Measurements from ENCODE around the gene TCP10L.
"Not testable (repeated sequence)": the region's sequence is repeated elsewhere in the genome, so short reads cannot be mapped to it uniquely, and the experiment has no call there.

The TCP10L gene

DNA sequence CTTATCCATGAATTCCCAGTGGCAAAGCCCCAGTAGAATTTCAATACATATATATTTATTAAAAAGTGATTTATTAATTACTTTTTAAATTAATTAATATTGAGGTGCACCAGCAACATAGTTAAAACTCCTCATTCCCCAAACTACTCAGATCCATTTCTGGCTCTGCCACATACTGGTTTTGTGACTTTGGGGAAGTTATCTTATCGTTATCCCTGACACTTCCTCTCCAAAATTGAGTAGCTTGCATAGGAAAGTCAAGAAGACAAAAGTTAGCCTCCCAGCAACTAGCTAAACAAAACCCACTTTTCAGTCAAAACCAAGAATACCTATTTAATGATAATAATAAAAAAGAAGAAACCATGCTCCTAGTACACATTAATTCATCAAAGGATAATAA is 35.9 kb downstream of the TCP10L start:
- DNase-seq: no peak

DNA sequence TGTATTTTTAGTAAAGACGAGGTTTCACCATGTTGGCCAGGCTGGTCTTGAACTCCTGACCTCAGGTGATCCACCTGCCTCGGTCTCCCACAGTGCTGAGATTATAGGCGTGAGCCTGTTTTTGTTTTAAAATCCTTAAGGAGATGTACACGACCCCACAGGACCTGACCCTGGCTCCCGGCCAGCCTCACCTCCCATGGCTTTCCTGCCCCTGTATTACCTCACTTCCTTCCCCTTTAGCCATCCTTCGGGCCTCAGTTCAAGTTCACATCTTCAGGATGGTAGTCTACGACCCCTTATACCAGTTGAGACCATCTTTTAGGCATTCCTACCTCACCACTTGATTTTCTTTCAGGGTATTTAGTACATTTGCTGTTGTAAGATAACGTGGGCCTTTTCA is 36.3 kb downstream of the TCP10L start:
- DNase-seq: no peak

DNA sequence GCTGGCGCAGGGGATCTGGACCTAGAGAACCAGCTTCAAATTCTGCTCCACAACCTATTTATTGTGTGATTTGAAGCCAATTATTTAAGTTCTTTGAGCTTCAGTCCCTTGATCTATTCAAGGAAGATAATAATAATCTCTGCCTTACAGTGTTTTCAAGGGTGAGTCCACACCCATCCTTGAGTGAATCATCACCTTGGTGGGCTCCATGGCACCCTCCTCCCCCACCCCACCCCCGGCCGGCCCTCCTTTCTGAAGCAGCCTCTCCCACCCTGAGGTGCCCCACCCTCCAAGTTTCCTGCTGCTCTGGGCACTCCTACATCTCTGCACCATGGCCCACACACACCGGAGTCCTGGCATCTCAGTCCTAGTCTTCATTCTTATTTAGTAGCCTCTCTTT is 38.3 kb downstream of the TCP10L start:
- DNase-seq: no peak

DNA sequence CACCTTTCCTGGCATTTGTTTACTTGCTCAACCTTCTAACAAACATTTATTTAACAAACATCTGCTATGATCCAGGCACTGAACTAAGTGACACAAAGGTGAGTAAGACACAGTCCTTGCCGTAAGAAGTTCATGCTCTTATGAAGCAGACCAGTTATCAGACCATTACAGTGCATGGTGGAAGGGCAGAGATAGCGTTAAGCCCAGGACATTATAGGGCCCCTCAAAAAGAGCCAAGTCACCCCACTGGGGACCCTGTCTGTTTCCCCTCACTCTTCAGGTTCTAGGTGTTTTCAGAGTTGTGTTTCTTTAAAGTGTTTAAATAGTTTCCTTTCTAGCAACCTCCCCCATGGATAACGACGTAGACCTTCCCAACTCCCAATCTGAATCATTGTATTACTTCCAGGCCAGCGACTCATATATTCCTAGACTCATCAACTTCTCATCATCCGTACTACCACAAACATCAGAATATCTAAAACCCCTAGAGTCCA is 39.3 kb downstream of the TCP10L start:
- DNase-seq: no peak

DNA sequence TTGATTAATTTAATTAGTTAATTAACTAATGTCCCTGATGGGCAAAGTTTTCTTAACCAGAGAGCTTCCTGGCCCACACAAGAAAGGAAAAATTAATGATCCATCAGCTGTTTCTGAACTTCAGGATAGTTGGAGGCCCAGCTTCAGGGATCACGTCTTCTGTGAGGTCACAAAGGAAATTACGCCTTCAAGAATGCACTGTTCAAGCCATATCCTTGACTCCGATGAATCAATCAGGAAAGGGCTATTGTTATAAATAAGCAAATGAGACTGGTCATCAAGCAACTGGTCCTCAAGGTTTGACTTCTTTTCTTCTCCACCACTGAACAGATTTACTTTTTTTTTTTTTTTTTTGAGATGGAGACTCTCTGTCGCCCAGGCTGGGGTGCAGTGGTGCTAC is 40.6 kb downstream of the TCP10L start:
- DNase-seq: no peak

DNA sequence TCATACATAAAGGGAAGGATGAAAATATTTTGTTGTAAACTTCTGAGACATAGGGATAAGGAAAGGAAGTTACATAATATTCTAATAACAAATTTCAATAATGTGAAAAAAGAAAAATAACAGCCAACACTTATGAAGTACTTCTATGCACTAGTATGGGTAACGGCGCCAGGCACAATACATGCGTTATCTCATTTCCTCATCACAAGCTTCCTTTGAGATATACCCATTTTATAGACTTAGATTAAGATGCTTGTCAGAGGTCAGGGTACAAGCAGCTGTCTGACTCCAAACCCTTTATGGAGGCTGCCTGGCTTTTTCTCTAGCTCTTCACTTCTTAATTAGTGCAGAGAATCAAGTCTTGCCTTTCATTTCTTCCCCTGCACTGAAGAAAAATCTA is 41.3 kb downstream of the TCP10L start:
- DNase-seq: no peak

DNA sequence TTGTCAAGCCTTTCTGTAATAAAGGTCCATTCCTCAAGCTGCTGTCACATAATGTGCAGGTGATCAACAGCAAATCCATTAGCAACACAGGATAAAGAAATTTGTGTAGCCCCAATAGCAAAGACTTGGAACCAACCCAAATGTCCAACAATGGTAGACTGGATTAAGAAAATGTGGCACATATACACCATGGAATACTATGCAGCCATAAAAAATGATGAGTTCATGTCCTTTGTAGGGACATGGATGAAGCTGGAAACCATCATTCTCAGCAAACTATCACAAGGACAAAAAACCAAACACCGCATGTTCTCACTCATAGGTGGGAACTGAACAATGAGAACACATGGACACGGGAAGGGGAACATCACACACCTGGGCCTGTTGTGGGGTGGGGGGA is 42.3 kb downstream of the TCP10L start:
- DNase-seq: not testable (repeated sequence)

DNA sequence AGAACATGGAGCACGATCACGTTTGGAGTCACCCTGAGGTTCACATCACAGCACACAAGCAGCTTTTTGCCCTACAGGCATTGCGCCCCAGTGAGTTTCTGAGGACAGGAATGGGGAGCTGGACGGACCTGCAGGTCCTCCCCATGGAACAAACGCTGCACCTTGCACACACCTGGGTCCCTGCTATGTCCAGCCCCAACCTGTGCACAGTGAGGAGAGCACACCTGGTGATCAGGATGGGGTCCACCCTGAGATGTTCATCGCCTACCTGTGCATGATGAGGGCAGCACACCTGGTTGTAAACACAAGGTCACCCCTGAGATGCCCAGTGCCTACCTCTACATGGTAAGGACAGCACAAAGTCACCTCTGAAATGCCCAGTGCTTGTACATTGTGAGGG is 45.9 kb downstream of the TCP10L start:
- DNase-seq: no peak

DNA sequence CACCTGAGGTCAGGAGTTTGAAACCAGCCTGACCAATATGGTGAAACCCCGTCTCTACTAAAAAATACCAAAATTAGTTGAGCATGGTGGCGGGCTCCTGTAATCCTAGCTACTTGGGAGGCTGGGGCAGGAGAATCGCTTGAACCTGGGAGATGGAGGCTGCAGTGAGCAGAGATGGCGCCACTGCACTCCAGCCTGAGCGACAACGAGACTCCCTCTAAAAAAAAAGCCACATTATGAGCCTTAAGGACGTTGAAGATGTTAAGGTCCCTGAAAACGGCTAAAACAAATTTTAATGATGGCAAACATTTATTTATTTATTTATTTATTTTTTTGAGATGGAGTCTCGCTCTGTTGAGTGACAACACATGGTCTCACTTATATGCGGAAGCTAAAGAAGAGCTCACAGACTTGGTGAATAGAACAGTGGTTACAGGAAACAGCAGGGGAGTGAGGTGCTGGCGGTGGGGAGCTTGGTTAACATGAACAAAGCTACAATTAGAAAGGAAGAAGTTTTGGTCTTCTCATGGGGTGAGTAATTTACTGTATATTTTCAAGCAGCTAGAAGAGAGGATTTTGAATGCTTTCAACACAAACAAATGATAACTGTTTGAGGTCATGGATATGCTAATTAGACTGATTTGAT is 47.1 kb downstream of the TCP10L start:
- DNase-seq: no peak

DNA sequence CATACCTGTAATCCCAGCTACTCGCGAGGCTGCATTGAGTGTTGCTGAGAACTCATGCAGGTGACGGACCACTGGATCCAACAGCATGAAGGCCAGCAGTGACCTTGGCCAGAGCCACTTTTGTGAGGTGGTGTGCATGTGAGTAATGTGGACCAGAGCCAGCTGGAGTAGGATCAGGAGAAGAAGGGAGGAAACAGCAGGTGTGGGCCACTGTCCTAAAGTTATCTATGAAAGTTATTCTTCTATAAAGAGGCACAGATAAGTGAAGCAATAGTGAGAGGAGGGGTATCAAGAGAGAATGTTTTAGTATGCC is 47.8 kb downstream of the TCP10L start:
- DNase-seq: no peak

DNA sequence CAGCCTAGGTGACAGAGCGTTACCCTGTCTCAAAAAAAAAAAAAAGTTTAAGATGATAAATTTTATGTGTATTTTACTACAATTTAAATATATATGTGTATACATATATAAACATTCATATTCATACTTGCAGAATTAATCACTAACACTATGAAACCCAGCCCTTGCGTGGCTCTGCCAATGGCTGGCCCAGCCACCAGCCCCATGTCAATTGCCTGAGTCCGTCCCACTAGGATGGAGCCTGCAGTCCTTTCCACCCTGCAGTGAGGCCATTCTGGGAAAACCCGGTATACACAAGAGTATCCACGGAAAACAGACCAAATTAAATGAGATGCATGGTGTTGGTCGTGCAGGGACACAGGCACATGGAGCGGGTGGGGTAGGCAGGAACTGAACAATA is 49.7 kb downstream of the TCP10L start:
- no peak for DNase-seq

DNA sequence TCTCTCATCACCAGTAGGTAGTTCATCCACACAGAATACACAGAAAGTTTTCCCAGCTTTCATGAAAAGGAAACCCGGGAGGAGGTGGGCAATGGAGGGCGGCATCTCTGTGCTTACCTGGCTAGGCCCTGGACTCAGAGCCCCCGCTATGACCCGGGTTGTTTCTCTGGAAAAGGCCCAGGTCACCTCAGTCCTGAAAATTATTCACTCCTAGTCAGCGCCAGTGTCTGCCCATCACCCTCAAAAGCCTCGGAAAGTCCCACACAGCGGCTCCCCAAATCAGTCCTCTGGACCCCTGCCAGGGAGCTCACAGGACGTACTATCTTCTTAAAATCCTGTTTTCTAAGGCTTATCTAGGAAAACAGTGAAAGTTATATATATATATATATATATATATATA is 51.2 kb downstream of the TCP10L start:
- DNase-seq: no peak

DNA sequence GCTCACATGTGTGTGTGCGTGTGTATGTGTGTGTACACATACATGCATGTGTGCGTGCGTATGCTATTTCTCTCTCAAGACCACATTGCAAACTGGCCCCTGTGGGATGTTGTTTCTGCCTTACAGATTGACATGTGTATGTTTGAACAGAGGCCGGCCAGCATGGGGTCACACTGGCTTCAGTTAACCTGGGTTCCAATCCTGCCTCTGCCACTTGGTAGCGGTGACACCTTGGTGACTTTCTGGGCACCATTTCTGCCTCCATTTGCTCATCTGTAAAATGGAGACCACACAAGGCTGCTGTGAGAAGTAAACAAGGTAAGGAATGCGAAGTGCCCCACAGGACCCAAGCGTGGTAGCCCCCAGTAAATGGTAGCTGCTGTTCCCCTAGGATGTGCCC is 51.7 kb downstream of the TCP10L start:
- no peak for DNase-seq

DNA sequence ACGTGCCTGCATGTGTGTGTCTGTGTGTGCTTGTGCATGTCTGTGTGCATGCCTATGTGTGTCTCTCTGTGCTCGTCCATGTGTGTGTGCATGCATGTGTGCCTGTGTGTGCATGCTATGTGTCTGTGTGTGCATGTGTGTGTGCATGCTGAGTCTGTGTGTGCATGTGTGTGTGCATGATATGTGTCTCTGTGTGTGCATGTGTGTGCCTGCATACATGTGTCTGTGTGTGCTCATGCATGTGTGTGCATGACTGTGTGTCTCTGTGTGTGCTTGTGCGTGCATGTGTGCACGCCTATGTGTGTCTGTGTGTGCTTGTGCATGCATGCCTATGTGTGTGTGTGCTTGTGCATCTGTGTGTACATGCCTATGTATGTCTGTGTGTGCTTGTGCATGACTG is 52.3 kb downstream of the TCP10L start:
- no peak for DNase-seq

DNA sequence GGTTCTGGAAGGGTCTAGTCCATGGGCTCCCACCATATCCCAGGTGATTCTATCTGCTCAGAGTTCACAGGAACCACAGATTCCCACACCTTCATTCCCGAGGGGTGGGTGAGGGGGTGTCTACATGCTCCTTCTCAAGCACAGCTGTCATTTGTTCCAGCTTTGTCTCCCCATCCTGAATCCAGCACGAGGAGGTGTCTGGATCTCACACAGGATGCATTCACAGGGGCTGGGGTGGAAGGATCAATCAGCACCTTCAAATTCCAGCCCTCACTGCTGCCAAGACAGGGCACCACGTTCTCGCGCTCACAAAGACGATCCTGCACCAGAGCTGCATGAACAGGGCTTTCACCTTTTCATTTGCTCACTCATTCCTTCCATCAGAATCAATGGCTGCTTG is 52.7 kb downstream of the TCP10L start:
- no peak for DNase-seq

DNA sequence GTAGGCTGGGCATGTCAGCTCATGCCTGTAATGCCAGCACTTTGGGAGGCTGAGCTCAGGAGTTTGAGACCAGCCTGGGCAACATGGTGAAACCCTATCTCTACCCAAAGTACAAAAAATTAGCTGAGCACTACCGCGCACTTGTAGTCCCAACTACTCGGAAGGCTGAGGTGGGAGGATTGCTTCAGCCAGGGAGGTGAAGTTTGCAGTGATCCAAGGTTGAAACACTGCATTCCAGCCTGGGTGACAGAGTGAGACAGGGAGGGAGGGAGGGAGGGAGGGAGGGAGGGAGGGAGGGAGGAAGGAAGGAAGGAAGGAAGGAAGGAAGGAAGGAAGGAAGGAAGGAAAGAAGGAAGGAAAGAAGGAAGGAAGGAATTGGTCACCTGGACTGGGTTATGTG is 53.8 kb downstream of the TCP10L start:
- DNase-seq: not testable (repeated sequence)

DNA sequence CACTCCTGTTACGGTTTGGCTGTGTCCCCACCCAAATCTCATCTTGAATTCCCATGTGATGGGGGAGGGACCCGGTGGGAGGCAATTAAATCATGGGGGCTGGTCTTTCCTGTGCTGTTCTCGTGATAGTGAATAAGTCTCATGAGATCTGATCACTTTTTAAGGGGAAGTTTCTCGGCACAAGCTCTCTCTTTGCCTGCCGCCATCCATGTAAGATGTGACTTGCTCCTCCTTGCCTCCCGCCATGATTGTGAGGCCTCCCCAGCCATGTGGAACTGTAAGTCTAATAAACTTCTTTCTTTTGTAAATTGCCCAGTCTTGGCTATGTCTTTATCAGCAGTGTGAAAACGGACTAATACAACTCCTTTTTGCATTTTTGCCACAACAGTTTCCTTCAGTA is 54.5 kb downstream of the TCP10L start:
- not testable (repeated sequence) for DNase-seq

DNA sequence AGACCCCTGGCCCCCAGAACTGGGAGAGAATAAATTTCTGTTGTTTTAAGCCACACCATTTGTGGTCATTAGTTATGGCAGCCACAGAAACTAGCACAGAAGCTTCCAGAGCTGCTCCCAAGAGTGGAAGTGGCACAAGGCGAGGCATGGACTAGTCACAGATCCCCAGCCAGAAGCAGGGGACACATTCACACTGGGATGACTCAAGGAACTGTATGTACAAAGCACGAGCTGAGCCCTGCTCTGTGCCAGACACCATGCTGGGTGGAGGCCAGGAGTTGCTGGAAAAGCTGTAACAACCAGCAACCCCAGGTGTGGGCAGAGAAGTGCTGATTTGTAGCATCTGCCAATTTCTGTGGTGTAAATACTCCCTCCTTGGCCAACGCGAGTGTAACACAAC is 55.6 kb downstream of the TCP10L start:
- DNase-seq: no peak

DNA sequence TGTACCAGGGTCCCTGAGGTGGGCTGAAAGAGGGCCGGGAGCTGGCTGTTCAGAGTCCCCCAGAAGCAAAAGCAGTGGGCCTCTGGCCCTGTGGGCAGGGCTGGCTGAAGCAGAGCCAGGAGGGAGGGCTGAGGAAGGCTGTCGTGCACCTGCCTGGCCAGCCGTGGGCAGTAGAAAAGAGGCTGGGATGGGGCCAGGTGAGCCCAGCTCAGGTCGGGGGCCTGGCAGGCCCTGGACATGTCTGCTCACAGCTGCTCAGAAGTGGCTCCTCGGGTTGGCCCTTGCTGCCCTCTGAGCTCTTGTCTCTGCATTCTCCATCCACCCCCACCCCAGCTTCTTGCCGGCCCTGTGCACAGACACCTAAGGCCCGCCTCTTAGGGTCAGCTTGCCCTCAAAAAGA is 60.0 kb downstream of the TCP10L start:
- no peak for DNase-seq

DNA sequence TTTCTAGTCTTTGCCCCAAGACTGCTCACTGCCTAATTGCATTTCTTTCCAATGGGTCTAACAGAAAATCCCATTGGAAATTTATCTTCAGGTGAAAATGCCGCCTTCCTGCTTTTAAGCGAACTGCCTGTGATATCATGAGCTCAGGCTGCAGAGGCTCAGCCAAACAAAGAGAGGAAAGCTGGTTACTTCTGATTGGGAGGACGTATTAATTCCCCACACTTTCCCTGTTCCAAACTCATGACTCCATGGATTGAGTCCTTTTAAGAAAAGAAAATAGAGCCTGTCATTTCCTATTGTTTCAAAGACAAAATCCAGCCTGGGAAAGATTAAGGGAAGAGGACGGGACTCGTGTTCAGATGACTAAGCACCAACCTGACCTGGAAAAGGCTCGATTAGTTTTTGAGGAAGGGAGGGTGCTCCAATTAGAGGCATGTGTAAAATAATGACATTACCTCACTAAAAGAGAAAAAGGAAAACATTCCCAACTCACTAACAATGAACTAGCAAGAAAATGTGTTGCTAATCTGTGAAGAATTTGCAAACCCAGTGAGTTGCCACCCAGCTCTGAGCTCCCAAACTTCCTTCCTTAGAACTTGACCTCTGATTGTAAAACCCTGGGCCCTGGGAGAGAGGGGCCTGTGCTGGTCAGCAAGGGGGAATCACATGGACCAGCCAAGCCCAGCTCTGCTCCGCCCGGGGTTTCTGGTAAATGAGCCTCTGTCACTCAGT is 61.2 kb downstream of the TCP10L start:
- DNase-seq: no peak
